GM10266 (cell line): Measurements from ENCODE around the gene SH3PXD2B.

Source experiments
- DNase-seq: peaks from one replicate; pipeline ENCODE4 v3.0.0; 2012; ENCODE audit errors: extremely low spot score
- CTCF ChIP-seq: IDR thresholded peaks from 2 replicates; pipeline ENCODE4 v1.5.1; 2012; ENCODE audit warnings: mild to moderate bottlenecking, low read depth; ENCODE audit not compliant: control insufficient read depth, insufficient read depth; ENCODE audit errors: missing control alignments

The SH3PXD2B gene

DNA sequence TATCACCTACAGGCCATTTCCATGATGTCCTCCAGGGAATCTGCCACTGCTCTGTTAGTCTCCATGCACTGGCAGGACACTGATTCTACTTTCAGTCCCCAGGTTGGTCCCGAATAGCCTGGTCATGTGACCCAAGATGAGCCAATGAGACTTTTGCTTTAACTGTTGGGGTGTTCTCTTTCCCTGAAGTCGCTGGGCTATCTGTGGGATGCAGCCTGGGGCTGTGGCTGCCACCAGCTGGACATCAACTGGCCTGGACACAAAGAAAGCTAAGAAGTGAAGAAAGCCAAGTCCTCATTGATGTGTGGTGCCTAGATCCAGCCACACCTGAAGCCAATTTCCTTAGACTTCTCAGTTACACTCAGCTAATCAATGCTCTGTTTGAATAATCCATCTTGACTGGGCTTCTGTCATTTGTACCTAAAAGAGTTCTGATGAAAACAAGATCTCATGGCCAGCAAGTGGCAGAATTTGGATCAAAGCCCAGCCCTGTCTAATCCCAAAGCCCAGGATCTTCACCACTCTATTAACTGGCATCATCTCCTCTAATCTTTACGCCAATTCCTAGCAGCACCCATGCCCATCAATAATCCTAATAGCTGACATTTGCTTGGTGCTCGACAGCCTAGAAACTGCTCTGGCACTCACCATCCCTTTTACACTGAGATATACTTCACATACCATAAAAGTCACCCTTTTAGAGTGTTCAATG is 37.0 kb downstream of the SH3PXD2B start:
- TF ChIP-seq CTCF: no peak
- no peak for DNase-seq

GRCh38 chr5:172415362-172416275 is 38.7 kb downstream of the SH3PXD2B start:
- DNase-seq: no peak
- TF ChIP-seq CTCF: no peak

- no peak for DNase-seq
- TF ChIP-seq CTCF: no peak
Observed at GRCh38 chr5:172414531-172415361, 39.6 kb downstream of the SH3PXD2B start.

GRCh38 chr5:172413601-172414171 is 40.6 kb downstream of the SH3PXD2B start:
- no peak for TF ChIP-seq CTCF
- no peak for DNase-seq

DNA sequence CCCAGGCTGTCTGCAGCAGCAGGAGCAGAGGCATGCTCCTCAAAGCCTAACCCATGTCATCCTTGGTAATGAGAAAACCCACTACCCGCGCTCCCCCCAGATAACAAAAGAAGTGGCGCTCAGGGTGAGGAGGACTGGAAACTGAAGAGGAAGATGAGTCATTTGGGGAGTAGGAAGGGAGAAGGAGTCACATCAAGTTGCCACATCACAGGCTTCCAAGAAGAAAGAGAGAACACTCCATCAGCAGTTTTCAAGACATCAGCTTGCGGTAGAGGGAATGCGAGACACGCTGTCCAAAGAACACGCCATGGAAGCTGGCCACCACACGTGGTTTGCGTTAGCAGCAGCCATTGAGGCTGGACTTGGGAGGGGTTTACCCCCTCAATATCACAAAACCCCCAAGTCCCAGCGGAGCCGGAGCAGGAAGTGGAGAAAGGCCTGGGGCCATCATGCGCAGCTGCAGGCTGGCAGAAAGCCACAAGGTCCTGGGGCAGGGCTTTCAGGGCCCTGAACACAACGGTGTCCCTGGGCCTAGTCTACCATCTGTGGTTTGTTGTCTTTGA is 41.5 kb downstream of the SH3PXD2B start:
- no peak for DNase-seq

More for the DNA sequence above, 41.5 kb downstream of the SH3PXD2B start:
- TF ChIP-seq CTCF: no peak
